ENCODE data around the gene EPS15. TPM values are rescaled to one million over a fixed set of nuclear protein-coding genes. Genes with fewer than 3 reads are reported as not detected.

EPS15 gene
- total and polyA plus RNA-seq, 9 of the 15 experiments (the other 6 are each of a cell fraction or from before 2014, with no cell fraction given) = 23.1 to 69.0 (median 41.7) TPM

DNA sequence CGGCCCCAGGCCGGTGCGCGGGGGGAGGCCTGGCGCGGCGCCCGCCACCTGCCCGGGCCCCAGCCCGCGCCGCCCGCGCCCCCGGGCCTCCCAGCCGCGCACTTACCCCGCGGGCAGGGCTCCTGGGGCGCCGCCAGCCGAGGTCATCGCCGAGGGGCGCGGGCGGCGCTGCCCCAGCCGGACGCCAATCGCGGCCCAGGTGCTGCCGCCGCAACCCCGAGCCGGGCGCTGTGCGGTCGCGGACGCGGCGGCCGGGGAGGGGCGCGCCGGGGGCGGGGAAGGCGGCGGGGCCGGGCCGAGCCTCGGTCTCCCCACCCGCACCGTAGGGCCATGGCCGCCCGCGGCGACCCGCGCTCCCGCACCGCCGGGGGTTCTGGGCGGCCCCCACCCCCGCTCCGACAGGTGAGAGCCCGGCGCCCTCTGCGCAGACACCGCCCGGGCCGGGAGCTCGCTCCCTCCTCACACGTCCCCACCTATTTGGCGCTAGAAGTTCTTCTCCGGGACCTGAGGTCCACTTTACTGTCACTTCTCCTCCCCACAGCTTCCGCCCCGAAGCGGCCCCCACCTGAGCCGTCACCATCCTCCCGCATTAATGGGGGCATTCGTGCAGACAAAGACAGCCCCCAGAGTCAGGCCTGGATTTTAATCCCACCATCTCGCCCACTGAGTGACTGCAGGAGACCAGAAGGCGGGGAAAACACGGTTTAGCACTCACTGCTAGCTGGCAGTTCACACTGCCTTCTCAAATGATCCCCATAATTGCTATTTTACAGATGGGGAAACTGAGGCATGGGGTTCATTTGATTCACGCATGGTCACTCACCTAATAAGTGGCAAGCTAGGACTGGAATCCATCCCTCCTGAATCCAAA lies 188.5 kb downstream of the EPS15 start, which contains the start of gene TTC39A:
Gene TTC39A, minus strand, starts transcription at position 232 of the 871 bp plus-strand sequence. Its CDS starts 85 bp downstream, at position 147.
- intact Hi-C loops (cut with micrococcal nuclease) = no loop called here
- POLR2A ChIA-PET = interaction anchor here (0.6 to 2.0 kb wide), 8 partner anchors 10 to 303 kb away, joined by 3 to 17 read pairs (median 4); no protein-coding TSS in a partner anchor

More for the DNA sequence above, 188.5 kb downstream of the EPS15 start, which contains the start of gene TTC39A:
- no peak for ATAC-seq
- TF ChIP-seq CREBBP (IDR thresholded peaks at IDR 0.05; ENCODE audit: low read depth, low read length) = no peak
- 0 out of 2 replicates have a peak, but pooled peaks have one; percentile 18 for TF ChIP-seq ZNF668 (CRISPR knock-in tag; IDR thresholded peaks at IDR 0.05)
- no peak for TF ChIP-seq ARHGAP35 (IDR thresholded peaks at IDR 0.05; ENCODE audit: partially characterized antibody)
- TF ChIP-seq BCOR (IDR thresholded peaks at IDR 0.05) = peak; percentile 78; the same call in 1 of the 2 replicates
- TF ChIP-seq, protein P1, sequence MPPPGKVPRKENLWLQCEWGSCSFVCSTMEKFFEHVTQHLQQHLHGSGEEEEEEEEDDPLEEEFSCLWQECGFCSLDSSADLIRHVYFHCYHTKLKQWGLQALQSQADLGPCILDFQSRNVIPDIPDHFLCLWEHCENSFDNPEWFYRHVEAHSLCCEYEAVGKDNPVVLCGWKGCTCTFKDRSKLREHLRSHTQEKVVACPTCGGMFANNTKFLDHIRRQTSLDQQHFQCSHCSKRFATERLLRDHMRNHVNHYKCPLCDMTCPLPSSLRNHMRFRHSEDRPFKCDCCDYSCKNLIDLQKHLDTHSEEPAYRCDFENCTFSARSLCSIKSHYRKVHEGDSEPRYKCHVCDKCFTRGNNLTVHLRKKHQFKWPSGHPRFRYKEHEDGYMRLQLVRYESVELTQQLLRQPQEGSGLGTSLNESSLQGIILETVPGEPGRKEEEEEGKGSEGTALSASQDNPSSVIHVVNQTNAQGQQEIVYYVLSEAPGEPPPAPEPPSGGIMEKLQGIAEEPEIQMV (tag; conservative IDR thresholded peaks at IDR 0.05; ENCODE audit: low read depth) = no peak
- TF ChIP-seq, protein P2, sequence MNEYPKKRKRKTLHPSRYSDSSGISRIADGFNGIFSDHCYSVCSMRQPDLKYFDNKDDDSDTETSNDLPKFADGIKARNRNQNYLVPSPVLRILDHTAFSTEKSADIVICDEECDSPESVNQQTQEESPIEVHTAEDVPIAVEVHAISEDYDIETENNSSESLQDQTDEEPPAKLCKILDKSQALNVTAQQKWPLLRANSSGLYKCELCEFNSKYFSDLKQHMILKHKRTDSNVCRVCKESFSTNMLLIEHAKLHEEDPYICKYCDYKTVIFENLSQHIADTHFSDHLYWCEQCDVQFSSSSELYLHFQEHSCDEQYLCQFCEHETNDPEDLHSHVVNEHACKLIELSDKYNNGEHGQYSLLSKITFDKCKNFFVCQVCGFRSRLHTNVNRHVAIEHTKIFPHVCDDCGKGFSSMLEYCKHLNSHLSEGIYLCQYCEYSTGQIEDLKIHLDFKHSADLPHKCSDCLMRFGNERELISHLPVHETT (CRISPR knock-in tag; conservative IDR thresholded peaks at IDR 0.05 in 1 of 2, IDR thresholded peaks at IDR 0.05 in 1 of 2) = no peak
- no peak for TF ChIP-seq HNRNPH1 (optimal IDR thresholded peaks at IDR 0.05; ENCODE audit: low read depth, low read length)
- TF ChIP-seq MAFG (tag; conservative IDR thresholded peaks at IDR 0.05) = no peak
- TF ChIP-seq KLF1 (tag; IDR thresholded peaks at IDR 0.05) = peak; percentile 21; the same call in 1 of the 2 replicates
- TF ChIP-seq ZFP1 (CRISPR knock-in tag; IDR thresholded peaks at IDR 0.05) = no peak
- Histone ChIP-seq H3K9me3 (replicated peaks; ENCODE audit: control insufficient read depth, insufficient read depth, low read depth, low read length) (no peaks in the 10 kb centered on the region), H3K36me3 (ENCODE audit: control insufficient read depth, insufficient read depth, low read length) (no peaks in the 10 kb centered on the region), H3K9ac (ENCODE audit: insufficient read depth in 1 of 2, low read depth in 2 of 2, low read length in 2 of 2) (peak within 1 kb of the TSS; percentile 72 to 73), H3K4me2 (ENCODE audit: insufficient read depth, low read length) (peak within 1 kb of the TSS; percentile 76), H4K20me1 (replicated peaks; ENCODE audit: control insufficient read depth, insufficient read depth, low read length) (no peaks in the 10 kb centered on the region), H3K27me3 (ENCODE audit: control insufficient read depth in 2 of 2, insufficient read depth in 2 of 2, low read length in 2 of 2) (no peaks in the 10 kb centered on the region), H3K4me1 (replicated peaks in 1 of 2; ENCODE audit: control insufficient read depth in 2 of 2, insufficient read depth in 2 of 2, low read length in 2 of 2) (peaks cover 37 to 42% of the 10 kb centered on the region in 2 experiments), H2AFZ (ENCODE audit: low read depth, low read length) (peak within 1 kb of the TSS; percentile 99), H3K4me3 (no peak within 1 kb of the TSS), H3K27ac (ENCODE audit: extremely low read depth, low read depth, low read length) (peak within 1 kb of the TSS; percentile 90), H3K9me1 (ENCODE audit: control insufficient read depth, insufficient read depth, low read length) (no peaks in the 10 kb centered on the region), H3K79me2 (ENCODE audit: control insufficient read depth, insufficient read depth, low read length) (no peaks in the 10 kb centered on the region)
- in situ Hi-C loops (cut with MboI) = no loop called here
- no TSS peak for BruUV-seq (replicated peaks)
- WGBS (ENCODE audit: insufficient coverage, low coverage, missing lambda C conversion rate) = 91% methylated on average over 18 of the region's 87 CpGs
- no peak for DNase-seq (ENCODE audit: extremely low read depth in 1 of 4, low spot score in 3 of 4)
- CTCF ChIA-PET (ENCODE audit: low intra/inter-chr PET ratio) = interaction anchor here (0.5 kb wide), 1 partner anchor 668 kb away, joined by 3 read pairs; no protein-coding TSS in a partner anchor
- no peak for FAIRE-seq

Data from K562 (cell line).